ENCODE measurements around the gene POLR2C. TPM values are rescaled to one million over a fixed set of nuclear protein-coding genes. Genes with fewer than 3 reads are reported as not detected.

POLR2C gene
- total and polyA plus RNA-seq, 2 of the 13 experiments (the other 11 are each of a cell fraction or from before 2014, with no cell fraction given), result 104 to 216 TPM

DNA sequence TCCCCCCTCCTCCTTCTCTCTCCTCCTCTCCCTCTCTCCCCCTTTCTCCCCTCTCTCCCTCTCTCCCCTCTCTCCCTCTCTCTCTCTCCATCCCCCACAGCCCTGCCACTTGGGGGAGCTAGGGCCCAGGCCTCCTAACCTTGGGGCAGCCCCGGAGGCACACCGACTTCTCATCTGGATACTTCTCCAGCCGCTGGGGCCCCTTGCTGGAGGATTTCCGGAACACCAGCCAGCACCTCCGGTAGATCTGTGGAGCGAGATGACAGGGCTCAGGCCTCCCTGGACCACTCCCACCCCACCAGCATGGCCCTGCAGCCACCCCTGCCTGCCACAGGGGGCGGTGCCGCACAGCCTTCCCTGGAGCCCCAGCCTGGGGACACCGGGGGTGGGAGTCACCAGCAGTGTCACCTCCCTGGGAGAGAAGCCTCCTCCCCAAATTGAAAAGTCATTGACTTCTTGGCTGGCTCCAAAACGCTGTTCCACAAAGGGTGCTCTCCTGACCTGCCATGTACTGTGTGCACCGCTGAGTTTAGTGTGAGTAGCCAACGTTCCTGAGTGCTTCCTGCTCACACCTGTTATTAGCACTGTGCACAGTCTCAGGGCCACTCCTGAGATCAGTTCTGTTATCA, 13.3 kb downstream of the POLR2C start:
- CTCF ChIA-PET (ENCODE audit: low intra/inter-chr PET ratio, low total read pairs), result interaction anchor here (1.3 to 1.5 kb wide), 2 partner anchors 14 to 44 kb away, joined by 5 to 16 read pairs; partner anchors contain the start of gene POLR2C
- no peak for TF ChIP-seq ZNF124 (CRISPR knock-in tag; IDR thresholded peaks at IDR 0.05)
- no peak for TF ChIP-seq BRD4 (CRISPR knock-in tag; IDR thresholded peaks at IDR 0.05)
- TF ChIP-seq, protein P1, sequence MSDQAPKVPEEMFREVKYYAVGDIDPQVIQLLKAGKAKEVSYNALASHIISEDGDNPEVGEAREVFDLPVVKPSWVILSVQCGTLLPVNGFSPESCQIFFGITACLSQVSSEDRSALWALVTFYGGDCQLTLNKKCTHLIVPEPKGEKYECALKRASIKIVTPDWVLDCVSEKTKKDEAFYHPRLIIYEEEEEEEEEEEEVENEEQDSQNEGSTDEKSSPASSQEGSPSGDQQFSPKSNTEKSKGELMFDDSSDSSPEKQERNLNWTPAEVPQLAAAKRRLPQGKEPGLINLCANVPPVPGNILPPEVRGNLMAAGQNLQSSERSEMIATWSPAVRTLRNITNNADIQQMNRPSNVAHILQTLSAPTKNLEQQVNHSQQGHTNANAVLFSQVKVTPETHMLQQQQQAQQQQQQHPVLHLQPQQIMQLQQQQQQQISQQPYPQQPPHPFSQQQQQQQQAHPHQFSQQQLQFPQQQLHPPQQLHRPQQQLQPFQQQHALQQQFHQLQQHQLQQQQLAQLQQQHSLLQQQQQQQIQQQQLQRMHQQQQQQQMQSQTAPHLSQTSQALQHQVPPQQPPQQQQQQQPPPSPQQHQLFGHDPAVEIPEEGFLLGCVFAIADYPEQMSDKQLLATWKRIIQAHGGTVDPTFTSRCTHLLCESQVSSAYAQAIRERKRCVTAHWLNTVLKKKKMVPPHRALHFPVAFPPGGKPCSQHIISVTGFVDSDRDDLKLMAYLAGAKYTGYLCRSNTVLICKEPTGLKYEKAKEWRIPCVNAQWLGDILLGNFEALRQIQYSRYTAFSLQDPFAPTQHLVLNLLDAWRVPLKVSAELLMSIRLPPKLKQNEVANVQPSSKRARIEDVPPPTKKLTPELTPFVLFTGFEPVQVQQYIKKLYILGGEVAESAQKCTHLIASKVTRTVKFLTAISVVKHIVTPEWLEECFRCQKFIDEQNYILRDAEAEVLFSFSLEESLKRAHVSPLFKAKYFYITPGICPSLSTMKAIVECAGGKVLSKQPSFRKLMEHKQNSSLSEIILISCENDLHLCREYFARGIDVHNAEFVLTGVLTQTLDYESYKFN (CRISPR knock-in tag; conservative IDR thresholded peaks at IDR 0.05), result 0 out of 2 replicates have a peak, but pooled peaks have one; percentile 12
- no peak for TF ChIP-seq CEBPZ (IDR thresholded peaks at IDR 0.05; ENCODE audit: low read length)
- TF ChIP-seq CTCF (CRISPR knock-in tag; IDR thresholded peaks at IDR 0.05), result peak; percentile 64
- TF ChIP-seq ESRRA (CRISPR knock-in tag; IDR thresholded peaks at IDR 0.05; ENCODE audit: low read depth), result 0 out of 2 replicates have a peak, but pooled peaks have one; percentile 33
- no peak for TF ChIP-seq ZNF3 (CRISPR knock-in tag; IDR thresholded peaks at IDR 0.05)
- no peak for TF ChIP-seq GATAD1 (CRISPR knock-in tag; IDR thresholded peaks at IDR 0.05)
- TF ChIP-seq KDM2A (CRISPR knock-in tag; IDR thresholded peaks at IDR 0.05; ENCODE audit: borderline replicate concordance, low read depth), result no peak
- peak; percentile 79 for TF ChIP-seq AKAP8 (CRISPR knock-in tag; IDR thresholded peaks at IDR 0.05)
- TF ChIP-seq TBX2 (CRISPR knock-in tag; IDR thresholded peaks at IDR 0.05; ENCODE audit: borderline replicate concordance), result peak; percentile 22; the same call in 1 of the 2 replicates
- no peak for TF ChIP-seq IKZF4 (CRISPR knock-in tag; IDR thresholded peaks at IDR 0.05; ENCODE audit: borderline replicate concordance, low read depth, not compliant biosample characterization)
- TF ChIP-seq ZFP36L2 (CRISPR knock-in tag; IDR thresholded peaks at IDR 0.05), result no peak
- TF ChIP-seq SMC3 (IDR thresholded peaks at IDR 0.05; ENCODE audit: low read length), result no peak; the same call in 1 of the 2 replicates
- no peak for TF ChIP-seq ZBTB3 (CRISPR knock-in tag; IDR thresholded peaks at IDR 0.05; ENCODE audit: borderline replicate concordance, low read depth)

More for the DNA sequence above, 13.3 kb downstream of the POLR2C start:
- H3K4me1 ChIP-seq (ENCODE audit: insufficient read depth, low read length), result peaks cover 84% of the 10 kb centered on the region
- FAIRE-seq (peak; percentile 84), ATAC-seq (peak; percentile 73), DNase-seq (ENCODE audit: low spot score) (peak; percentile 69)
- H3K9me3 ChIP-seq (ENCODE audit: low read length), result no peaks in the 10 kb centered on the region
- H3K4me2 ChIP-seq (ENCODE audit: low read depth, low read length), result peak overlapping the region; percentile 27; the same call in 1 of the 2 replicates
- intact Hi-C loops (cut with micrococcal nuclease; ENCODE audit: unreplicated experiment), result loop anchor here (1.0 kb wide), 1 partner anchor 43 kb away; no protein-coding TSS in a partner anchor
- no peak overlapping the region for H3K4me3 ChIP-seq (replicated peaks in 1 of 3; ENCODE audit: insufficient read depth in 1 of 3, low read depth in 2 of 3, low read length in 3 of 3)
- no TSS peak for BruUV-seq (replicated peaks)
- WGBS (ENCODE audit: low lambda C conversion rate), result 38% methylated on average over 8 of the region's 12 CpGs
- peaks cover 20 to 37% of the 10 kb centered on the region in 2 experiments for H3K36me3 ChIP-seq (replicated peaks in 1 of 2; ENCODE audit: control insufficient read depth in 1 of 2, insufficient read depth in 2 of 2, low read length in 2 of 2)
- no peak overlapping the region for H3K9ac ChIP-seq (ENCODE audit: insufficient read depth, low read depth, low read length)
- POLR2A ChIA-PET, result interaction anchor here (0.7 to 1.3 kb wide), 2 partner anchors 11 to 28 kb away, joined by 3 to 5 read pairs; partner anchors contain the start of genes CIAPIN1, COQ9 and DOK4
- in situ Hi-C loops (cut with HindIII; ENCODE audit: extremely low pct_ligation_motif_present, low pct_unique_long_range_greater_than_20kb), result loop anchor here (5.0 kb wide), 1 partner anchor 41 kb away; no protein-coding TSS in a partner anchor
- H3K79me2 ChIP-seq (ENCODE audit: insufficient read depth, low read length), result peaks cover 18% of the 10 kb centered on the region
- H3K27ac ChIP-seq (ENCODE audit: extremely low read length, insufficient read depth, low read length), result peak overlapping the region; percentile 11
- no peak overlapping the region for H2AFZ ChIP-seq (ENCODE audit: low read length)
- H4K20me1 ChIP-seq (ENCODE audit: insufficient read depth, low read length), result peaks cover 8% of the 10 kb centered on the region; the same call in 1 of the 2 replicates
- no peaks in the 10 kb centered on the region for H3K27me3 ChIP-seq (ENCODE audit: control insufficient read depth in 1 of 2, insufficient read depth in 2 of 2, low read length in 2 of 2)
